ENCODE measurements around the gene ITGA5. TPM values are rescaled to one million over a fixed set of nuclear protein-coding genes. Genes with fewer than 3 reads are reported as not detected.
A peak's percentile ranks its signal among the peaks of the same experiment; 100 is the strongest.

The ITGA5 gene
- total RNA-seq, 1 experiment from 2014 or later: 12.2 TPM

DNA sequence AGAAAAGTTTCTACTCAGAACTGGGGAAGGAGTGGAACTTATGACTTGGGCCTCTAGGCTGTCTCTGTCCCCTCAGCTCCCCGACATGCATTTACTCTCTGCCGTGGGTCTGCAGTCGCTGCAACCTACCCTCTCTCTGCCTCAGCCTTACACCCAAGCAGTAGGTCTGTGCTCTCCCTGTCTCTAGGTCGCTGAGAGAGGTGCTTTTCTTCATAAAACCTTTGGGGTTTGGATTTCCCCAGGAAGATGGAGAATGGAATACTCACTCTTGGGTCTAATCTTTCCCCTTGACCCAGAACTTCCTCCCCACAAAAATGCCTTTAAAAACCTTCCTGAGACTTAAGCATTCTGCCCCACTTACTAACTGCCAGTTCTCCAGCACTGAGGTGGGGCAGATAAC lies 67.7 kb downstream of the ITGA5 start:
- Mint-ChIP-seq H3K9me3 (no peaks in the 10 kb centered on the region), H3K36me3 (ENCODE audit: insufficient read depth in 1 of 3, low read depth in 3 of 3) (peaks cover 24 to 43% (median 37%) of the 10 kb centered on the region in 3 experiments; a peak in 6 of 7 replicates), H3K27me3 (ENCODE audit: low read depth) (peaks cover 24% of the 10 kb centered on the region), H3K27ac (no peak overlapping the region; a peak in 1 of 7 replicates), H3K4me3 (peak overlapping the region; percentile 71 to 88; a peak in 4 of 5 replicates), H3K4me1 (peaks cover 49 to 55% of the 10 kb centered on the region in 2 experiments)
- Histone ChIP-seq H3T11ph (ENCODE audit: low read length) (no peak overlapping the region), H3K9me3 (ENCODE audit: control insufficient read depth, low read depth, low read length) (no peaks in the 10 kb centered on the region), H2BK5ac (ENCODE audit: insufficient read length, low read length) (no peak overlapping the region), H3K23ac (ENCODE audit: insufficient read length, low read depth, low read length) (no peak overlapping the region), H4K8ac (replicated peaks; ENCODE audit: insufficient read length, low read depth, low read length) (no peak overlapping the region), H2BK120ac (ENCODE audit: low read depth, low read length, poor library complexity, severe bottlenecking) (no peak overlapping the region), H3K9ac (ENCODE audit: extremely low read depth, insufficient read length, low read length) (no peak overlapping the region), H3K23me2 (ENCODE audit: insufficient read length, low read depth, low read length, poor library complexity, severe bottlenecking) (peaks cover 8% of the 10 kb centered on the region), H3K14ac (ENCODE audit: insufficient read depth, low read length) (no peak overlapping the region), H4K91ac (ENCODE audit: insufficient read length, low read depth, low read length) (no peak overlapping the region), H2AK5ac (ENCODE audit: insufficient read length, low read length) (no peak overlapping the region), H3K4me2 (ENCODE audit: insufficient read depth, insufficient read length, low read length) (peak overlapping the region; percentile 65), H3K27ac (ENCODE audit: insufficient read length, low read depth, low read length) (no peak overlapping the region), H2AFZ (ENCODE audit: low read length) (no peak overlapping the region), H2BK12ac (ENCODE audit: insufficient read length, low read depth, low read length) (no peak overlapping the region), H3K27me3 (ENCODE audit: insufficient read depth, low read length) (no peaks in the 10 kb centered on the region), H3K4ac (ENCODE audit: low read depth, low read length) (no peak overlapping the region), H3K79me2 (ENCODE audit: insufficient read depth, low read length) (no peaks in the 10 kb centered on the region), H4K5ac (ENCODE audit: insufficient read length, low read depth, low read length) (no peak overlapping the region), H3K18ac (ENCODE audit: insufficient read length, low read depth, low read length) (no peak overlapping the region), H2BK20ac (ENCODE audit: low read depth, low read length, poor library complexity, severe bottlenecking) (no peak overlapping the region), H2BK15ac (ENCODE audit: low read depth, low read length) (no peak overlapping the region), H3K4me1 (ENCODE audit: insufficient read depth, low read length) (peaks cover 17% of the 10 kb centered on the region), H3K79me1 (ENCODE audit: insufficient read depth, low read depth, low read length, poor library complexity, severe bottlenecking) (no peaks in the 10 kb centered on the region), H4K20me1 (ENCODE audit: control insufficient read depth, insufficient read depth, insufficient read length) (no peaks in the 10 kb centered on the region), H3K56ac (ENCODE audit: insufficient read length, low read depth, low read length) (no peak overlapping the region)
- no CpG with 5 or more reads among the region's 4 CpGs for WGBS (ENCODE audit: extremely low coverage, insufficient read length, low lambda C conversion rate)
- TF ChIP-seq, protein P1, sequence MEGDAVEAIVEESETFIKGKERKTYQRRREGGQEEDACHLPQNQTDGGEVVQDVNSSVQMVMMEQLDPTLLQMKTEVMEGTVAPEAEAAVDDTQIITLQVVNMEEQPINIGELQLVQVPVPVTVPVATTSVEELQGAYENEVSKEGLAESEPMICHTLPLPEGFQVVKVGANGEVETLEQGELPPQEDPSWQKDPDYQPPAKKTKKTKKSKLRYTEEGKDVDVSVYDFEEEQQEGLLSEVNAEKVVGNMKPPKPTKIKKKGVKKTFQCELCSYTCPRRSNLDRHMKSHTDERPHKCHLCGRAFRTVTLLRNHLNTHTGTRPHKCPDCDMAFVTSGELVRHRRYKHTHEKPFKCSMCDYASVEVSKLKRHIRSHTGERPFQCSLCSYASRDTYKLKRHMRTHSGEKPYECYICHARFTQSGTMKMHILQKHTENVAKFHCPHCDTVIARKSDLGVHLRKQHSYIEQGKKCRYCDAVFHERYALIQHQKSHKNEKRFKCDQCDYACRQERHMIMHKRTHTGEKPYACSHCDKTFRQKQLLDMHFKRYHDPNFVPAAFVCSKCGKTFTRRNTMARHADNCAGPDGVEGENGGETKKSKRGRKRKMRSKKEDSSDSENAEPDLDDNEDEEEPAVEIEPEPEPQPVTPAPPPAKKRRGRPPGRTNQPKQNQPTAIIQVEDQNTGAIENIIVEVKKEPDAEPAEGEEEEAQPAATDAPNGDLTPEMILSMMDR (conservative IDR thresholded peaks at IDR 0.05): no peak
- no peak for DNase-seq
